HepG2 (cell line): ENCODE results near the gene NUBP2. TPM values are rescaled to one million over a fixed set of nuclear protein-coding genes. Genes with fewer than 3 reads are reported as not detected.

Experiments
- CEBPB ChIP-seq: IDR thresholded peaks from 2 replicates; pipeline ENCODE4 v1.6.1; 2011; ENCODE audit warnings: low read depth, low read length, improper control_type of control experiment, borderline replicate concordance
- ERF ChIP-seq: IDR thresholded peaks from 2 replicates; pipeline ENCODE4 v1.6.1; 2018; ENCODE audit warnings: missing biosample characterization, missing genetic modification reagents
- GATAD1 ChIP-seq: IDR thresholded peaks from 2 replicates; pipeline ENCODE4 v1.6.1; 2016; ENCODE audit warnings: missing genetic modification reagents, missing compliant biosample characterization
- IKZF5 ChIP-seq: IDR thresholded peaks from 2 replicates; pipeline ENCODE4 v1.6.1; 2018; ENCODE audit warnings: missing genetic modification reagents, mild to moderate bottlenecking, missing compliant biosample characterization
- KLF12 ChIP-seq: sonication (generic); formaldehyde crosslinking; IDR thresholded peaks from 2 replicates; pipeline ENCODE4 v1.4.0; 2020; ENCODE audit warnings: missing genetic modification reagents, borderline replicate concordance
- MBNL3 ChIP-seq: fragments of 250-450 bp; sonication (Bioruptor Pico); conservative IDR thresholded peaks from 2 replicates; pipeline ENCODE4 v1.8.0; 2022; ENCODE audit warnings: mild to moderate bottlenecking, inconsistent platforms
- NFYC ChIP-seq: IDR thresholded peaks from 2 replicates; pipeline ENCODE4 v1.6.1; 2016; ENCODE audit warnings: missing genetic modification reagents, missing compliant biosample characterization
- PITX1 ChIP-seq: sonication (generic); formaldehyde crosslinking; IDR thresholded peaks from 2 replicates; pipeline ENCODE4 v1.5.1; 2020; ENCODE audit warnings: mild to moderate bottlenecking, missing genetic modification reagents
- RFX5 ChIP-seq: IDR thresholded peaks from 2 replicates; pipeline ENCODE4 v1.6.1; 2011; ENCODE audit warnings: low read depth, low read length, improper control_type of control experiment
- SRSF1 ChIP-seq: fragments of 200-400 bp; formaldehyde crosslinking; optimal IDR thresholded peaks from 2 replicates; pipeline ENCODE3; 2017; ENCODE audit warnings: mild to moderate bottlenecking, low read depth, low read length, moderate library complexity
- SUZ12 ChIP-seq: fragments of 150-350 bp; IDR thresholded peaks from 2 replicates; pipeline ENCODE4 v1.6.1; 2014; ENCODE audit warnings: low read depth, low read length
- TEF ChIP-seq: sonication (generic); formaldehyde crosslinking; IDR thresholded peaks from 2 replicates; pipeline ENCODE4 v1.5.0; 2020; ENCODE audit warnings: missing genetic modification reagents
- TERF1 ChIP-seq: sonication (generic); formaldehyde crosslinking; IDR thresholded peaks from 2 replicates; pipeline ENCODE4 v1.8.0; 2022; ENCODE audit warnings: mild to moderate bottlenecking, missing genetic modification reagents, moderate library complexity
- ZBTB26 ChIP-seq: IDR thresholded peaks from 2 replicates; pipeline ENCODE4 v1.6.1; 2016; ENCODE audit warnings: missing compliant biosample characterization, missing genetic modification reagents, borderline replicate concordance
- ZBTB43 ChIP-seq: sonication (generic); formaldehyde crosslinking; conservative IDR thresholded peaks from 2 replicates; pipeline ENCODE4 v1.4.0; 2020; ENCODE audit warnings: missing genetic modification reagents
- ZNF225 ChIP-seq: sonication (generic); formaldehyde crosslinking; IDR thresholded peaks from 2 replicates; pipeline ENCODE4 v1.4.0; 2020; ENCODE audit warnings: mild to moderate bottlenecking, missing genetic modification reagents
- ZNF556 ChIP-seq: sonication (generic); formaldehyde crosslinking; IDR thresholded peaks from 2 replicates; pipeline ENCODE4 v1.4.0; 2020; ENCODE audit warnings: mild to moderate bottlenecking, missing genetic modification reagents, borderline replicate concordance
- ZNF574 ChIP-seq: sonication (generic); formaldehyde crosslinking; IDR thresholded peaks from 2 replicates; pipeline ENCODE4 v1.4.0; 2020; ENCODE audit warnings: missing genetic modification reagents
- ZNF598 ChIP-seq: sonication (generic); formaldehyde crosslinking; IDR thresholded peaks from 2 replicates; pipeline ENCODE4 v1.5.1; 2020; ENCODE audit warnings: mild to moderate bottlenecking, missing genetic modification reagents, borderline replicate concordance
- ZNF703 ChIP-seq: sonication (generic); formaldehyde crosslinking; IDR thresholded peaks from 2 replicates; pipeline ENCODE4 v1.5.1; 2020; ENCODE audit warnings: missing genetic modification reagents, mild to moderate bottlenecking, moderate library complexity, borderline replicate concordance
- ZNF749 ChIP-seq: sonication (generic); formaldehyde crosslinking; IDR thresholded peaks from 2 replicates; pipeline ENCODE4 v1.8.0; 2022; ENCODE audit warnings: mild to moderate bottlenecking, missing genetic modification reagents, moderate library complexity, borderline replicate concordance
- polyA plus RNA-seq, 8 experiments: library from polyadenylated mRNA; depleted of rRNA in 3 of 8; stranded (reverse) in 7 of 8; unstranded in 1 of 8; fragments of >200 nt; fragmentation: Illumina TruSeq in 4 of 8; extraction: Trizol in 4 of 8; gene quantifications; 2 replicates each; pipeline versions ENCODE4 v1.2.1 to v1.2.3, GENCODE V29; 2011 to 2016; ENCODE audit warnings: low read depth in 4 of 8, missing spikeins in 1 of 8, mixed read lengths in 1 of 8; ENCODE audit not compliant: insufficient read depth in 1 of 8
- total RNA-seq, 5 experiments: library from RNA; depleted of rRNA; stranded (reverse); fragments of >200 nt; fragmentation: Illumina TruSeq; extraction: Trizol; gene quantifications; 2 replicates each; pipeline ENCODE4 v1.2.3, GENCODE V29; 2016; ENCODE audit warnings: low read depth in 1 of 5

NUBP2 gene
- total and polyA plus RNA-seq, 2 of the 13 experiments (the other 11 are each of a cell fraction or from before 2014, with no cell fraction given) = 25.7 to 61.5 TPM

GRCh38 chr16:1772908-1773702 is 9.7 kb upstream of the NUBP2 start, which contains the start of gene MRPS34 (continued):
- TF ChIP-seq MBNL3 (CRISPR knock-in tag) (no peak), PITX1 (CRISPR knock-in tag) (no peak), GATAD1 (CRISPR knock-in tag) (peak; percentile 97), RFX5 (peak; percentile 41; the same call in 1 of the 2 replicates), CEBPB (no peak), KLF12 (CRISPR knock-in tag) (peak; percentile 94), TERF1 (CRISPR knock-in tag) (no peak), ZNF225 (CRISPR knock-in tag) (no peak), ZNF556 (CRISPR knock-in tag) (peak; percentile 92), ZNF598 (CRISPR knock-in tag) (no peak), ZNF749 (CRISPR knock-in tag) (peak; percentile 79; the same call in 1 of the 2 replicates), TEF (CRISPR knock-in tag) (no peak), NFYC (CRISPR knock-in tag) (peak; percentile 48), ZNF703 (CRISPR knock-in tag) (no peak), ZBTB26 (CRISPR knock-in tag) (no peak; the same call in 1 of the 2 replicates), ZNF574 (CRISPR knock-in tag) (peak; percentile 95), ERF (CRISPR knock-in tag) (peak; percentile 94; the same call in 1 of the 2 replicates), SUZ12 (no peak), IKZF5 (CRISPR knock-in tag) (peak; percentile 94; the same call in 1 of the 2 replicates), ZBTB43 (CRISPR knock-in tag) (no peak; the same call in 1 of the 2 replicates), SRSF1 (no peak)
